H1 (cell line): ENCODE results near the gene BRICD5. TPM values are rescaled to one million over a fixed set of nuclear protein-coding genes. Genes with fewer than 3 reads are reported as not detected.

ENCODE experiments used
- CTCF ChIA-PET: fragments of 300-600 bp; sonication (Branson Sonifier 250); formaldehyde crosslinking; loops from one replicate; lab custom pipeline; 2021; ENCODE audit not compliant: partially characterized antibody; lab: Charles Lee
- POLR2A ChIA-PET: fragments of 300-600 bp; sonication (Branson Sonifier 250); formaldehyde crosslinking; loops from one replicate; lab custom pipeline; 2021; ENCODE audit warnings: inconsistent platforms; ENCODE audit not compliant: partially characterized antibody; lab: Charles Lee
- DNase-seq, 2 experiments: peaks; one replicate each; pipeline versions ENCODE4 v3.0.0 to v3.0.0-alpha.2; 2010 to 2022; ENCODE audit warnings: low spot score in 2 of 2, low read depth in 1 of 2, mixed read lengths in 1 of 2
- FAIRE-seq: peaks from 2 replicates; lab custom pipeline; 2011; peaks lifted over from hg19 to GRCh38; lab: Jason Lieb, UNC
- H2AFZ ChIP-seq: 2 replicates; pipeline ENCODE4 v1.8.1; 2012; ENCODE audit warnings: low read length, inconsistent platforms
- H2AK5ac ChIP-seq: 2 replicates; pipeline ENCODE4 v1.6.1; 2013; ENCODE audit warnings: low read depth, low read length
- H2BK120ac ChIP-seq: replicated peaks from 2 replicates; pipeline ENCODE3; 2013; ENCODE audit warnings: low read depth, low read length, inconsistent platforms
- H2BK12ac ChIP-seq: 2 replicates; pipeline ENCODE4 v1.6.1; 2013; ENCODE audit warnings: low read depth, low read length
- H2BK15ac ChIP-seq: 2 replicates; pipeline ENCODE4 v1.6.1; 2013; ENCODE audit warnings: low read length
- H2BK20ac ChIP-seq: 2 replicates; pipeline ENCODE4 v1.6.1; 2013; ENCODE audit warnings: low read length
- H2BK5ac ChIP-seq: 2 replicates; pipeline ENCODE4 v1.6.1; 2013; ENCODE audit warnings: low read depth, low read length
- H3K14ac ChIP-seq: 2 replicates; pipeline ENCODE4 v1.6.1; 2013; ENCODE audit warnings: inconsistent platforms; ENCODE audit not compliant: insufficient read length
- H3K18ac ChIP-seq: 2 replicates; pipeline ENCODE4 v1.6.1; 2013; ENCODE audit warnings: low read length; ENCODE audit errors: extremely low read depth
- H3K23ac ChIP-seq: 2 replicates; pipeline ENCODE4 v1.6.1; 2013; ENCODE audit warnings: inconsistent platforms; ENCODE audit not compliant: insufficient read length
- H3K23me2 ChIP-seq: 2 replicates; pipeline ENCODE4 v1.6.1; 2013; ENCODE audit warnings: low read depth, low read length
- H3K27ac ChIP-seq: 2 replicates; pipeline ENCODE4 v1.6.1; 2011; ENCODE audit warnings: low read depth, low read length, inconsistent platforms
- H3K27me3 ChIP-seq, 4 experiments: replicated peaks in 1 of 4; 1 replicate in 1 of 4; 2 replicates in 3 of 4; pipeline versions ENCODE4 v1.6.1 to v1.8.1; 2011 to 2013; ENCODE audit warnings: low read length in 3 of 4, mild to moderate bottlenecking in 3 of 4, inconsistent platforms in 2 of 4, mixed read lengths in 2 of 4, moderate library complexity in 1 of 4; ENCODE audit not compliant: control insufficient read depth in 3 of 4, insufficient read depth in 3 of 4; ENCODE audit errors: extremely low read depth in 1 of 4
- H3K36me3 ChIP-seq, 4 experiments: 2 replicates each; pipeline versions ENCODE4 v1.6.1 to v1.8.1; 2011 to 2013; ENCODE audit warnings: mild to moderate bottlenecking in 4 of 4, low read length in 3 of 4, moderate library complexity in 2 of 4, control low read depth in 1 of 4, inconsistent platforms in 1 of 4; ENCODE audit not compliant: insufficient read depth in 4 of 4, control insufficient read depth in 2 of 4
- H3K4ac ChIP-seq: replicated peaks from 2 replicates; pipeline ENCODE3; 2013; ENCODE audit warnings: low read length, low read depth, mixed read lengths, inconsistent platforms; ENCODE audit not compliant: insufficient read length
- H3K4me1 ChIP-seq, 4 experiments: replicated peaks in 1 of 4; 1 replicate in 1 of 4; 2 replicates in 3 of 4; pipeline versions ENCODE4 v1.6.1 to v1.8.1; 2011 to 2013; ENCODE audit warnings: low read length in 3 of 4, inconsistent platforms in 2 of 4, mixed read lengths in 1 of 4; ENCODE audit not compliant: insufficient read depth in 4 of 4, control insufficient read depth in 3 of 4
- H3K4me2 ChIP-seq, 2 experiments: 2 replicates each; pipeline versions ENCODE4 v1.6.1 to v1.8.1; 2011 to 2013; ENCODE audit warnings: low read depth in 2 of 2, low read length in 2 of 2, control low read depth in 1 of 2, inconsistent platforms in 1 of 2, mild to moderate bottlenecking in 1 of 2; ENCODE audit not compliant: insufficient read depth in 1 of 2
- H3K4me3 ChIP-seq, 4 experiments: fragments of 200-600, 300-600 bp in 1 of 4; sonication (generic), shearing (Covaris generic), sonication (Bioruptor Twin) in 1 of 4; 2 replicates each; pipeline versions ENCODE4 v1.5.1 to v1.8.1; 2011 to 2016; ENCODE audit warnings: low read length in 4 of 4, low read depth in 3 of 4, control low read depth in 2 of 4, inconsistent platforms in 2 of 4, mild to moderate bottlenecking in 2 of 4, mixed read lengths in 1 of 4, moderate library complexity in 1 of 4; ENCODE audit not compliant: insufficient read depth in 2 of 4; ENCODE audit errors: extremely low read depth in 1 of 4
- H3K56ac ChIP-seq: replicated peaks from 2 replicates; pipeline ENCODE3; 2013; ENCODE audit warnings: low read depth, mild to moderate bottlenecking, mixed read lengths, low read length, inconsistent platforms; ENCODE audit not compliant: insufficient read length
- H3K79me1 ChIP-seq: 2 replicates; pipeline ENCODE4 v1.6.1; 2013; ENCODE audit warnings: low read depth, low read length, control low read depth
- H3K79me2 ChIP-seq, 2 experiments: 2 replicates each; pipeline versions ENCODE4 v1.6.1 to v1.8.1; 2012 to 2013; ENCODE audit warnings: low read length in 2 of 2, mild to moderate bottlenecking in 2 of 2, inconsistent platforms in 1 of 2; ENCODE audit not compliant: insufficient read depth in 2 of 2, control insufficient read depth in 1 of 2
- H3K9ac ChIP-seq, 4 experiments: replicated peaks in 1 of 4; 1 replicate in 1 of 4; 2 replicates in 3 of 4; pipeline versions ENCODE4 v1.6.1 to v1.8.1; 2011 to 2013; ENCODE audit warnings: low read depth in 3 of 4, low read length in 3 of 4, control low read depth in 2 of 4, mild to moderate bottlenecking in 2 of 4, moderate library complexity in 2 of 4, inconsistent platforms in 1 of 4; ENCODE audit errors: extremely low read depth in 1 of 4
- H3K9me3 ChIP-seq, 2 experiments: 2 replicates each; pipeline versions ENCODE4 v1.6.1 to v1.8.1; 2012 to 2013; ENCODE audit warnings: mild to moderate bottlenecking in 2 of 2, moderate library complexity in 2 of 2, control low read depth in 1 of 2, inconsistent platforms in 1 of 2, low read depth in 1 of 2, low read length in 1 of 2, mixed read lengths in 1 of 2; ENCODE audit not compliant: insufficient read depth in 2 of 2
- H4K20me1 ChIP-seq, 2 experiments: replicated peaks in 1 of 2; 2 replicates each; pipeline versions ENCODE3 to v1.8.1; 2011 to 2013; ENCODE audit warnings: inconsistent platforms in 2 of 2, low read length in 2 of 2, mild to moderate bottlenecking in 1 of 2; ENCODE audit not compliant: insufficient read depth in 2 of 2, control insufficient read depth in 1 of 2
- H4K5ac ChIP-seq: 2 replicates; pipeline ENCODE4 v1.6.1; 2013; ENCODE audit warnings: low read length, low read depth, mixed read lengths, inconsistent platforms; ENCODE audit not compliant: insufficient read length
- H4K8ac ChIP-seq: 2 replicates; pipeline ENCODE4 v1.8.0; 2013; ENCODE audit warnings: mild to moderate bottlenecking, moderate library complexity, low read length, inconsistent platforms; ENCODE audit not compliant: insufficient read depth; ENCODE audit errors: extremely low read depth
- H4K91ac ChIP-seq: replicated peaks from 2 replicates; pipeline ENCODE3; 2013; ENCODE audit warnings: low read length, mixed read lengths, inconsistent platforms; ENCODE audit not compliant: insufficient read length
- ASH2L ChIP-seq: fragments of 200-600, 300-600 bp; sonication (generic); IDR thresholded peaks from one replicate; pipeline ENCODE4 v1.7.1; 2017; ENCODE audit warnings: low read length
- ATF3 ChIP-seq: IDR thresholded peaks from 2 replicates; pipeline ENCODE4 v1.6.1; 2011; ENCODE audit warnings: low read depth, mild to moderate bottlenecking, low read length; ENCODE audit not compliant: insufficient read depth
- RBBP5 ChIP-seq: IDR thresholded peaks from 2 replicates; pipeline ENCODE4 v1.7.1; 2012; ENCODE audit warnings: low read depth, mild to moderate bottlenecking, inconsistent platforms, low read length, moderate library complexity, borderline replicate concordance
- SIRT6 ChIP-seq: IDR thresholded peaks from one replicate; pipeline ENCODE4 v1.7.1; 2012; ENCODE audit warnings: low read length, inconsistent platforms
- WGBS, 2 experiments: shearing (Covaris generic) in 1 of 2; methylation state at CpG; one replicate each; pipeline versions ENCODE4 v1.1.6 to v1.1.7; 2013 to 2015; ENCODE audit warnings: low lambda C conversion rate in 2 of 2, mixed read lengths in 2 of 2, inconsistent platforms in 1 of 2, low coverage in 1 of 2, missing lambda C conversion rate in 1 of 2; ENCODE audit not compliant: insufficient replicate concordance in 2 of 2, insufficient coverage in 1 of 2, insufficient read length in 1 of 2; ENCODE audit errors: extremely low coverage in 1 of 2, missing lambda C conversion rate in 1 of 2; 5-methylcytosine and 5-hydroxymethylcytosine counted together
- polyA plus RNA-seq, 7 experiments: library from polyadenylated mRNA; depleted of rRNA in 3 of 7; stranded (reverse) in 5 of 7; unstranded in 2 of 7; fragments of >200 nt in 5 of 7; fragments of 200-250 nt in 2 of 7; gene quantifications; 1 replicate in 5 of 7; 2 replicates in 1 of 7; 4 replicates in 1 of 7; pipeline versions ENCODE4 v1.2.1 to v1.2.3, GENCODE V29; 2011 to 2013; ENCODE audit warnings: missing spikeins in 2 of 7, mixed read lengths in 2 of 7
- total RNA-seq: library from RNA; stranded (reverse); fragmentation: NEBNext Ultra II Directional; extraction: Animal tissue kit (Norgen Biotek cat#: 25700); gene quantifications from 2 replicates; pipeline ENCODE4 v1.2.1, GENCODE V29; 2021
- TF ChIP-seq, protein P1 (sequence below), 3 experiments: IDR thresholded peaks; 1 replicate in 2 of 3; 2 replicates in 1 of 3; pipeline versions ENCODE4 v1.5.1 to v1.6.1; 2011; ENCODE audit warnings: low read length in 3 of 3, mild to moderate bottlenecking in 3 of 3, inconsistent platforms in 2 of 3, low read depth in 1 of 3, moderate library complexity in 1 of 3; ENCODE audit not compliant: insufficient read depth in 1 of 3; ENCODE audit errors: control extremely low read depth in 1 of 3

The BRICD5 gene
- total and polyA plus RNA-seq, 2 of the 8 experiments (the other 6 are each of a cell fraction or from before 2014, with no cell fraction given), result 8.5 to 14.2 TPM

- POLR2A ChIA-PET, result interaction anchor here (0.6 to 15.1 kb wide), 12 partner anchors 8 to 297 kb away, joined by 3 to 156 read pairs (median 4); partner anchors contain the start of genes CASKIN1, DNASE1L2, E4F1 and ECI1
Observed at GRCh38 chr16:2204416-2205103, 6.1 kb downstream of the BRICD5 start.

More at GRCh38 chr16:2204416-2205103, 6.1 kb downstream of the BRICD5 start:
- Histone ChIP-seq H3K79me2 (peaks cover 0 to 7% of the 10 kb centered on the region in 2 experiments; a peak in 1 of 4 replicates), H2BK120ac (no peak overlapping the region), H3K56ac (no peak overlapping the region), H3K4me2 (peak overlapping the region; percentile 87 to 91), H3K79me1 (peaks cover 6% of the 10 kb centered on the region), H4K20me1 (peaks cover 0 to 5% of the 10 kb centered on the region in 2 experiments), H3K36me3 (peaks cover 4 to 28% (median 12%) of the 10 kb centered on the region in 4 experiments; a peak in 6 of 8 replicates), H4K8ac (peak overlapping the region; percentile 84), H3K4me3 (peak overlapping the region; percentile 78 to 97 (median 92)), H3K23me2 (peaks cover 11% of the 10 kb centered on the region; the same call in 1 of the 2 replicates), H3K14ac (no peak overlapping the region), H3K9ac (no peak overlapping the region), H3K18ac (no peak overlapping the region), H2AK5ac (no peak overlapping the region), H3K27ac (no peak overlapping the region), H2BK5ac (no peak overlapping the region; the same call in none of the 2 replicates), H4K5ac (no peak overlapping the region), H2BK12ac (no peak overlapping the region), H3K9me3 (no peaks in the 10 kb centered on the region), H3K4ac (no peak overlapping the region), H4K91ac (no peak overlapping the region), H3K23ac (no peak overlapping the region), H2BK15ac (no peak overlapping the region), H2BK20ac (no peak overlapping the region), H2AFZ (no peak overlapping the region), H3K4me1 (peaks cover 0 to 10% (median 7%) of the 10 kb centered on the region in 4 experiments; a peak in 6 of 7 replicates), H3K27me3 (peaks cover 0 to 2% (median 0%) of the 10 kb centered on the region in 4 experiments; a peak in 3 of 7 replicates)
- no peak for FAIRE-seq
- WGBS, 2 experiments, result 84 to 100% methylated on average over 3 to 10 of the region's 13 CpGs
- DNase-seq, result no peak
- CTCF ChIA-PET, result interaction anchor here (0.8 to 2.7 kb wide), 3 partner anchors 10 to 49 kb away, joined by 3 to 23 read pairs (median 3); no protein-coding TSS in a partner anchor
- TF ChIP-seq RBBP5 (no peak), ASH2L (no peak), SIRT6 (no peak), ATF3 (no peak)
- TF ChIP-seq, protein P1, sequence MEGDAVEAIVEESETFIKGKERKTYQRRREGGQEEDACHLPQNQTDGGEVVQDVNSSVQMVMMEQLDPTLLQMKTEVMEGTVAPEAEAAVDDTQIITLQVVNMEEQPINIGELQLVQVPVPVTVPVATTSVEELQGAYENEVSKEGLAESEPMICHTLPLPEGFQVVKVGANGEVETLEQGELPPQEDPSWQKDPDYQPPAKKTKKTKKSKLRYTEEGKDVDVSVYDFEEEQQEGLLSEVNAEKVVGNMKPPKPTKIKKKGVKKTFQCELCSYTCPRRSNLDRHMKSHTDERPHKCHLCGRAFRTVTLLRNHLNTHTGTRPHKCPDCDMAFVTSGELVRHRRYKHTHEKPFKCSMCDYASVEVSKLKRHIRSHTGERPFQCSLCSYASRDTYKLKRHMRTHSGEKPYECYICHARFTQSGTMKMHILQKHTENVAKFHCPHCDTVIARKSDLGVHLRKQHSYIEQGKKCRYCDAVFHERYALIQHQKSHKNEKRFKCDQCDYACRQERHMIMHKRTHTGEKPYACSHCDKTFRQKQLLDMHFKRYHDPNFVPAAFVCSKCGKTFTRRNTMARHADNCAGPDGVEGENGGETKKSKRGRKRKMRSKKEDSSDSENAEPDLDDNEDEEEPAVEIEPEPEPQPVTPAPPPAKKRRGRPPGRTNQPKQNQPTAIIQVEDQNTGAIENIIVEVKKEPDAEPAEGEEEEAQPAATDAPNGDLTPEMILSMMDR (IDR thresholded peaks at IDR 0.05; ENCODE audit: control extremely low read depth in 1 of 3, insufficient read depth in 1 of 3, low read depth in 1 of 3, low read length in 3 of 3), result no peak
